VCaP (cell line): ENCODE data around the gene SLC25A12.
"Not testable (repeated sequence)": the region's sequence is repeated elsewhere in the genome, so short reads cannot be mapped to it uniquely, and the experiment has no call there.

Experiments used
- H3K27ac ChIP-seq: fragments of 450-650 bp; 2 replicates; pipeline ENCODE4 v1.5.1; 2017
- CTCF ChIP-seq: fragments of 450-650 bp; conservative IDR thresholded peaks from 2 replicates; pipeline ENCODE4 v1.5.1; 2017; ENCODE audit warnings: mild to moderate bottlenecking, moderate library complexity

The SLC25A12 gene

GRCh38 chr2:171762879-171763573 is 131.0 kb downstream of the SLC25A12 start:
- no peak for TF ChIP-seq CTCF
- peak overlapping the region; percentile 70 for H3K27ac ChIP-seq

- not testable (repeated sequence) for H3K27ac ChIP-seq
These were observed 132.9 kb downstream of the SLC25A12 start for GRCh38 chr2:171761176-171761575.

- not testable (repeated sequence) for H3K27ac ChIP-seq
These were observed 135.3 kb downstream of the SLC25A12 start for GRCh38 chr2:171758762-171759161.

- TF ChIP-seq CTCF, result no peak
- H3K27ac ChIP-seq, result no peak overlapping the region
These were observed 139.6 kb downstream of the SLC25A12 start for GRCh38 chr2:171754254-171754939.

- TF ChIP-seq CTCF, result no peak
These were observed 146.7 kb downstream of the SLC25A12 start for GRCh38 chr2:171747371-171747770.

GRCh38 chr2:171745806-171746205 is 148.2 kb downstream of the SLC25A12 start:
- H3K27ac ChIP-seq, result no peak overlapping the region
- TF ChIP-seq CTCF, result no peak

More at GRCh38 chr2:171747371-171747770, 146.7 kb downstream of the SLC25A12 start:
- H3K27ac ChIP-seq, result no peak overlapping the region

- no peak for TF ChIP-seq CTCF
- no peak overlapping the region for H3K27ac ChIP-seq
These were observed 148.9 kb downstream of the SLC25A12 start for GRCh38 chr2:171745141-171745540.

- no peak for TF ChIP-seq CTCF
- H3K27ac ChIP-seq, result no peak overlapping the region
These were observed 151.3 kb downstream of the SLC25A12 start for GRCh38 chr2:171742760-171743159.
